ENCODE data around the gene B4GALT3. TPM values are rescaled to one million over a fixed set of nuclear protein-coding genes. Genes with fewer than 3 reads are reported as not detected.
A peak's percentile ranks its signal among the peaks of the same experiment; 100 is the strongest.

The B4GALT3 gene
- total and polyA plus RNA-seq, 11 donors: 13.4 to 40.8 (median 22.4) TPM

- Histone ChIP-seq H3K4me1 (peaks cover 2 to 57% (median 37%) of the 10 kb centered on the region in 12 donors), H3K4me3 (no peak overlapping the region), H3K36me3 (peaks cover 0 to 69% (median 62%) of the 10 kb centered on the region in 9 donors), H3K27ac (no peak overlapping the region), H3K27me3 (no peaks in the 10 kb centered on the region), H3K9me3 (no peaks in the 10 kb centered on the region)
- TF ChIP-seq CTCF (IDR thresholded peaks at IDR 0.05) (no peak), POLR2A (IDR thresholded peaks at IDR 0.05) (no peak)
- ATAC-seq (no peak), DNase-seq (no peak)
- WGBS, 4 donors: 82 to 90% (median 86%) methylated on average over 4 of the region's 4 CpGs
- intact Hi-C loops (cut with DNase I): no loop called here
Measured at GRCh38 chr1:161128591-161129420, 48.5 kb downstream of the B4GALT3 start.

- intact Hi-C loops (cut with DNase I): no loop called here
- no peaks in the 10 kb centered on the region for H3K9me3 ChIP-seq
- peak overlapping the region in 1 of 12 donors; percentile 65 for H3K27ac ChIP-seq
- no peak for TF ChIP-seq CTCF (IDR thresholded peaks at IDR 0.05)
- no peak for TF ChIP-seq POLR2A (IDR thresholded peaks at IDR 0.05)
- no peaks in the 10 kb centered on the region for H3K27me3 ChIP-seq
- no peak for DNase-seq
- H3K4me3 ChIP-seq: no peak overlapping the region
- H3K4me1 ChIP-seq: peaks cover 0 to 51% (median 32%) of the 10 kb centered on the region in 12 donors
- WGBS, 4 donors: 78 to 90% (median 84%) methylated on average over 2 of the region's 2 CpGs
- H3K36me3 ChIP-seq: peaks cover 0 to 80% (median 74%) of the 10 kb centered on the region in 9 donors
- ATAC-seq: no peak
Measured at GRCh38 chr1:161127649-161128048, 49.7 kb downstream of the B4GALT3 start.

GRCh38 chr1:161122967-161123366 is 54.3 kb downstream of the B4GALT3 start:
- 83 to 88% (median 85%) methylated on average over 6 of the region's 6 CpGs for WGBS, 4 donors

More at GRCh38 chr1:161122967-161123366, 54.3 kb downstream of the B4GALT3 start:
- peak overlapping the region in 1 of 12 donors; percentile 96 for H3K27ac ChIP-seq
- no peaks in the 10 kb centered on the region for H3K9me3 ChIP-seq
- H3K4me1 ChIP-seq: peaks cover 5 to 56% (median 21%) of the 10 kb centered on the region in 12 donors
- no peak for DNase-seq
- intact Hi-C loops (cut with DNase I): no loop called here
- H3K4me3 ChIP-seq: no peak overlapping the region
- TF ChIP-seq CTCF (IDR thresholded peaks at IDR 0.05): no peak
- TF ChIP-seq POLR2A (IDR thresholded peaks at IDR 0.05): no peak
- H3K27me3 ChIP-seq: no peaks in the 10 kb centered on the region
- no peak for ATAC-seq
- H3K36me3 ChIP-seq: peaks cover 0 to 88% (median 80%) of the 10 kb centered on the region in 9 donors

All from heart left ventricle (tissue), 16 donors.